Neural progenitor cell (in vitro differentiated cells): ENCODE measurements around the gene GNB1.

ENCODE experiments used
- EZH2 ChIP-seq: fragments of 200-600 bp; sonication (generic); IDR thresholded peaks from 2 replicates; pipeline ENCODE4 v1.6.1; 2017; ENCODE audit warnings: antibody characterized with exemption, mild to moderate bottlenecking, moderate library complexity
- EZH2phosphoT487 ChIP-seq: fragments of 200-600 bp; sonication (generic); IDR thresholded peaks from 2 replicates; pipeline ENCODE4 v1.6.1; 2017; ENCODE audit warnings: antibody characterized with exemption
- TF ChIP-seq, protein P1 (sequence below): fragments of 200-600 bp; sonication (generic); IDR thresholded peaks from 2 replicates; pipeline ENCODE4 v1.5.1; 2017; ENCODE audit warnings: antibody characterized with exemption, mild to moderate bottlenecking

DNA sequence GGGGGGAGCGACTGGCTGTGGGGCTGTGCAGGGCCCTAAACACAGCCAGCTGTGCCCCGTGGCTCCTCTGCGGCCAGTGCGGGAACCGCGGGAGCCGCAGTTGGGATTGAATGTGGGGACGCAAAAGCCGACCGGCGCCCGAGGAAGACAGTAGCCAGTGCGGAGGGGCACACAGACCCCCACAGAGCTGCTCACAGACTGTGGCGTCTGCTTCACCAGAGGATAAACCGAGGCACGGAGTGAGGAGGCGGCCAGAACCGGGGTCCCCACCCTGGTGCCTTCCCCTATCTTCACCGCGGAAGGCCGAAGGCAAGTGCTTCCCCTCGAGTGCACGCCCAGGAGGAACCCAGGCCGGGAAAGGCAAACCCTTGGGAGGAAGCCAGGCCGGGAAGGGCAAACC lies 36.9 kb upstream of the GNB1 start:
- TF ChIP-seq EZH2phosphoT487: no peak
- TF ChIP-seq, protein P1, sequence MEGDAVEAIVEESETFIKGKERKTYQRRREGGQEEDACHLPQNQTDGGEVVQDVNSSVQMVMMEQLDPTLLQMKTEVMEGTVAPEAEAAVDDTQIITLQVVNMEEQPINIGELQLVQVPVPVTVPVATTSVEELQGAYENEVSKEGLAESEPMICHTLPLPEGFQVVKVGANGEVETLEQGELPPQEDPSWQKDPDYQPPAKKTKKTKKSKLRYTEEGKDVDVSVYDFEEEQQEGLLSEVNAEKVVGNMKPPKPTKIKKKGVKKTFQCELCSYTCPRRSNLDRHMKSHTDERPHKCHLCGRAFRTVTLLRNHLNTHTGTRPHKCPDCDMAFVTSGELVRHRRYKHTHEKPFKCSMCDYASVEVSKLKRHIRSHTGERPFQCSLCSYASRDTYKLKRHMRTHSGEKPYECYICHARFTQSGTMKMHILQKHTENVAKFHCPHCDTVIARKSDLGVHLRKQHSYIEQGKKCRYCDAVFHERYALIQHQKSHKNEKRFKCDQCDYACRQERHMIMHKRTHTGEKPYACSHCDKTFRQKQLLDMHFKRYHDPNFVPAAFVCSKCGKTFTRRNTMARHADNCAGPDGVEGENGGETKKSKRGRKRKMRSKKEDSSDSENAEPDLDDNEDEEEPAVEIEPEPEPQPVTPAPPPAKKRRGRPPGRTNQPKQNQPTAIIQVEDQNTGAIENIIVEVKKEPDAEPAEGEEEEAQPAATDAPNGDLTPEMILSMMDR: no peak
- TF ChIP-seq EZH2: no peak
